ENCODE measurements around the gene GOLGA6L10.
"Not testable (repeated sequence)": the region's sequence is repeated elsewhere in the genome, so short reads cannot be mapped to it uniquely, and the experiment has no call there.

DNA sequence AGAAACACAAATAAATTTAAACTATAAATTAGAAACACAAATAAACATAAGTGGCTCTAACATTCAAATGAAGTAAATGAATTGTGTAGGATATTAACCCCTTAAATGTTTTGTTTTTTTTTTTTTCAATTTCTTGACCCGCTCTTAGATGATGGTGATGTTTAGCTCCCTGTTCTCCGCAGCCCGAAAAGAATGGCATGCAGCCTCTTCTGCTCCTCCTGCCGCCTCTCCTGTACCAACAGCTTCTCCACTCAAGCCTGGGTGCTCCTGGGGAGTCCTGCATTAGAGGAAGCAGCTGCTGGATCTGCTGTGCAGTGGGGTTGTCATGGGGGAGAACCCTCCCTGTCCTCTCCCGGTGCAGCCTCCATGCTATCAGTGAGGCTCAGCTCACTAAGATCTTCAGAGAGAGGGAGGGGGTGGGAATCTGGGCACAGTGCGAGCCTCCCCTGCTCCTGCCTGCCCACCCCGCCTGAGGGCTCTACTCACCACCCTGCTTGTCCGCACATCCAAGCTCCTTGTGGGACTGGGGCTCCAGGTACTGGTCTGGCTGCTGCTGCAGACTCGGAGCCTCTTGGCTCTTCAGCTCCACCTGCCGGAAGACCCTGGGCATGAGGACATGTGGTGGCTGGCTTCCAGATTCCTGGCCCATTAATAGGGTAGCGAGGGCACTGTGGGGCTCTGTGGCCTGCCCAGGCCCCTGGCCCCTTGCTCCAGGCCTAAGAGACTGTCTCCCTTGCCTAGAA, 6.5 kb downstream of the GOLGA6L10 start:
- TF ChIP-seq, protein P1, sequence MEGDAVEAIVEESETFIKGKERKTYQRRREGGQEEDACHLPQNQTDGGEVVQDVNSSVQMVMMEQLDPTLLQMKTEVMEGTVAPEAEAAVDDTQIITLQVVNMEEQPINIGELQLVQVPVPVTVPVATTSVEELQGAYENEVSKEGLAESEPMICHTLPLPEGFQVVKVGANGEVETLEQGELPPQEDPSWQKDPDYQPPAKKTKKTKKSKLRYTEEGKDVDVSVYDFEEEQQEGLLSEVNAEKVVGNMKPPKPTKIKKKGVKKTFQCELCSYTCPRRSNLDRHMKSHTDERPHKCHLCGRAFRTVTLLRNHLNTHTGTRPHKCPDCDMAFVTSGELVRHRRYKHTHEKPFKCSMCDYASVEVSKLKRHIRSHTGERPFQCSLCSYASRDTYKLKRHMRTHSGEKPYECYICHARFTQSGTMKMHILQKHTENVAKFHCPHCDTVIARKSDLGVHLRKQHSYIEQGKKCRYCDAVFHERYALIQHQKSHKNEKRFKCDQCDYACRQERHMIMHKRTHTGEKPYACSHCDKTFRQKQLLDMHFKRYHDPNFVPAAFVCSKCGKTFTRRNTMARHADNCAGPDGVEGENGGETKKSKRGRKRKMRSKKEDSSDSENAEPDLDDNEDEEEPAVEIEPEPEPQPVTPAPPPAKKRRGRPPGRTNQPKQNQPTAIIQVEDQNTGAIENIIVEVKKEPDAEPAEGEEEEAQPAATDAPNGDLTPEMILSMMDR (IDR thresholded peaks at IDR 0.05): peak in 1 of 2 donors; percentile 47
- not testable (repeated sequence) for TF ChIP-seq POLR2A (IDR thresholded peaks at IDR 0.05)

Data from suprapubic skin (tissue), 3 donors.